Measurements from ENCODE around the gene PITPNM1. TPM values are rescaled to one million over a fixed set of nuclear protein-coding genes. Genes with fewer than 3 reads are reported as not detected.
"Not testable (repeated sequence)": the region's sequence is repeated elsewhere in the genome, so short reads cannot be mapped to it uniquely, and the experiment has no call there.

PITPNM1 gene
- total RNA-seq, 4 donors from 2014 or later = 24.5 to 35.9 (median 28.7) TPM

GRCh38 chr11:67520856-67521824, 16.0 kb upstream of the PITPNM1 start:
- H3K9me3 ChIP-seq = no peaks in the 10 kb centered on the region
- peaks cover 0 to 32% (median 0%) of the 10 kb centered on the region in 4 donors for H3K27me3 ChIP-seq
- TF ChIP-seq CTCF (IDR thresholded peaks at IDR 0.05) = no peak
- TF ChIP-seq POLR2A (IDR thresholded peaks at IDR 0.05) = no peak
- intact Hi-C loops (cut with DNase I) = no loop called here
- H3K4me1 ChIP-seq = no peaks in the 10 kb centered on the region
- no peak overlapping the region for H3K4me3 ChIP-seq
- H3K27ac ChIP-seq = no peak overlapping the region
- no peak for DNase-seq
- no peaks in the 10 kb centered on the region for H3K36me3 ChIP-seq
- WGBS, 2 donors = 81 to 82% methylated on average over 10 to 13 of the region's 16 CpGs

DNA sequence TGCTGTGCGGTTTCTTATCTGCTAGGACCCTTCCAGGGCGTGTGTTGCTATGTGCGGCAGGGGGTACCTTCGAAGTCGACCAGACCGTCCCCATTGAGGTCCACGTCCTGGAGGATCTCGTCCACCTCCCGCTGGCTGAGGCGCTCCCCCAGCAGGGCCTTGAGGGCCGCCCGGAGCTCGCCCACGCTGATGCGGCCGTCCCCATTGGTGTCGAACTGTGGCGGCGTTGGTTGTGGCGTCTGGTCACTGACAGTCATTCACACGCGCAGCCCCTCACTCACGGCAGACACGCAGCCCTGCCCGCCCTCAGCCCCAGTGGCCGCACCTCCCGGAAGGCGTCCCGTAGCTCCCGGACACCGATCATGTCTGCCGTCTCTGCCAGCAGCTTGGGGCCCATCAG, 14.6 kb upstream of the PITPNM1 start:
- Histone ChIP-seq H3K36me3 (no peaks in the 10 kb centered on the region), H3K4me1 (no peaks in the 10 kb centered on the region), H3K27ac (no peak overlapping the region), H3K9me3 (no peaks in the 10 kb centered on the region), H3K4me3 (no peak overlapping the region), H3K27me3 (peaks cover 0 to 33% (median 0%) of the 10 kb centered on the region in 4 donors)
- 94 to 96% methylated on average over 13 to 20 of the region's 32 CpGs for WGBS, 2 donors
- no peak for DNase-seq
- TF ChIP-seq POLR2A (IDR thresholded peaks at IDR 0.05) = no peak
- no peak for TF ChIP-seq CTCF (IDR thresholded peaks at IDR 0.05)
- intact Hi-C loops (cut with DNase I) = no loop called here

GRCh38 chr11:67517784-67518552, 12.8 kb upstream of the PITPNM1 start:
- Histone ChIP-seq H3K36me3 (no peaks in the 10 kb centered on the region), H3K9me3 (no peaks in the 10 kb centered on the region), H3K4me3 (no peak overlapping the region), H3K27ac (no peak overlapping the region), H3K4me1 (no peaks in the 10 kb centered on the region), H3K27me3 (peaks cover 0 to 33% (median 0%) of the 10 kb centered on the region in 4 donors)
- no peak for DNase-seq
- intact Hi-C loops (cut with DNase I) = no loop called here
- 77 to 93% methylated on average over 5 of the region's 10 CpGs for WGBS, 2 donors
- TF ChIP-seq CTCF (IDR thresholded peaks at IDR 0.05) = no peak
- no peak for TF ChIP-seq POLR2A (IDR thresholded peaks at IDR 0.05)

DNA sequence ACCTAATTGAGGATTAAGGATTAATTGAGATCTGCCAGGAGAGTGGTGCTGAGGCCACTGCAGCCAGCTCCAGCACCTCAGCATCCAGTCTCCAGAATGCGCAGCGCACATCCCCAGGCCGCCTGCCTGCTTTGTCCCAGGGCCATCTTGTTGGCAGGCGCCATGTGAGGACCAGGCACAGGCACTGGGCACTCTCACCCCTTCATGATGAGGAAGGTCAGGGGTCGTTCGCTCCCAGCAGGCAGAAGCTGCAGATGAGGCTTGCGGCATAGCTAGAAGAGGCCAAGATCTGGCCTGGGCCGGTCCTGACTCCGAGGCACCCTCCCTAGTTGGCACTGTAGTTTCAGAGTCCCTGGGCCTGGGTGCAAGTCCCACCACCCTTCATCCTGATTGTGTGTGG, 11.6 kb upstream of the PITPNM1 start:
- Histone ChIP-seq H3K27ac (no peak overlapping the region), H3K4me3 (no peak overlapping the region), H3K9me3 (no peaks in the 10 kb centered on the region), H3K4me1 (no peaks in the 10 kb centered on the region), H3K27me3 (peaks cover 0 to 37% (median 0%) of the 10 kb centered on the region in 4 donors), H3K36me3 (no peaks in the 10 kb centered on the region)
- 77 to 100% methylated on average over 2 to 4 of the region's 9 CpGs for WGBS, 2 donors
- no peak for DNase-seq
- TF ChIP-seq CTCF (IDR thresholded peaks at IDR 0.05) (no peak), POLR2A (IDR thresholded peaks at IDR 0.05) (no peak)
- intact Hi-C loops (cut with DNase I) = no loop called here

DNA sequence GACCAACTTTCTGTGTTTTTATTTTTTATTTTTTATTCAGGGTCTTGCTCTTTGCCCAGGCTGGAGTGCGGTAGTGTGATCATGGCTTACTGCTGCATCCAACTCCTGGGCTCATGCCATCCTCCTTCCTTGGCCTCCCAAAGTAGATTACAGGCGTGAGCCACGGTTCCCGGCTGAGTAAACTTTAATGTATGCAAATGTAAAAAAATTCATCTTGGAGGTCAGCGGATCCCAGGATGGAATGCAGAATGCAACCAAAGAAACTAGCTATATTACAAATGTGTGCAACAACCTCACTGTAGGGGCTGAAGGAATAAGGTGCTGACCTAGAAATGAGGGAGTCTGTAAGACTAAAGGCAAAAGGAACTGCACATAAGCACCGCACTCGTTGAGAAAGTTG, 9.0 kb upstream of the PITPNM1 start:
- no peak overlapping the region for H3K4me3 ChIP-seq
- no peaks in the 10 kb centered on the region for H3K36me3 ChIP-seq
- WGBS, 2 donors = 70 to 82% methylated on average over 4 to 7 of the region's 7 CpGs
- intact Hi-C loops (cut with DNase I) = no loop called here
- peaks cover 0 to 2% (median under 1%) of the 10 kb centered on the region in 3 donors for H3K4me1 ChIP-seq
- no peak for TF ChIP-seq POLR2A (IDR thresholded peaks at IDR 0.05)
- no peak for TF ChIP-seq CTCF (IDR thresholded peaks at IDR 0.05)
- no peak overlapping the region for H3K27ac ChIP-seq
- DNase-seq = no peak
- no peaks in the 10 kb centered on the region for H3K9me3 ChIP-seq
- H3K27me3 ChIP-seq = peaks cover 0 to 51% (median 0%) of the 10 kb centered on the region in 4 donors

GRCh38 chr11:67511558-67511957, 6.4 kb upstream of the PITPNM1 start:
- H3K36me3 ChIP-seq; DNase-seq; intact Hi-C loops (cut with DNase I); H3K4me3 ChIP-seq; H3K9me3 ChIP-seq; H3K27ac ChIP-seq: not testable (repeated sequence)
- WGBS, 2 donors = 90 to 97% methylated on average over 3 of the region's 4 CpGs
- H3K27me3 ChIP-seq = peaks cover 0 to 51% (median 0%) of the 10 kb centered on the region in 4 donors
- peaks cover 15 to 21% (median 17%) of the 10 kb centered on the region in 3 donors for H3K4me1 ChIP-seq
